Lower leg skin (tissue), 4 donors: ENCODE measurements around the gene PKD2L1. TPM values are rescaled to one million over a fixed set of nuclear protein-coding genes. Genes with fewer than 3 reads are reported as not detected.

Experiments used
- DNase-seq, 2 donors: peaks; one replicate each; pipeline ENCODE4 v3.0.0-alpha.2; 2019; ENCODE audit warnings: low spot score in 2 of 2
- H3K4me3 ChIP-seq: fragments of 200-600 bp; sonication (generic); 2 replicates; pipeline ENCODE4 v1.5.1; 2017; ENCODE audit warnings: mild to moderate bottlenecking, low read depth; ENCODE audit not compliant: poor library complexity, severe bottlenecking
- POLR2A ChIP-seq, 2 donors: fragments of 450-650 bp; IDR thresholded peaks; one replicate each; pipeline ENCODE4 v1.6.1; 2016 to 2017; ENCODE audit warnings: antibody characterized with exemption in 2 of 2, mild to moderate bottlenecking in 1 of 2, moderate library complexity in 1 of 2
- WGBS, 2 donors: methylation state at CpG; one replicate each; pipeline ENCODE4 v1.1.5; 2018; 5-methylcytosine and 5-hydroxymethylcytosine counted together
- intact Hi-C: fragments of 100-400 bp; cut with DNase I; formaldehyde crosslinking; loops from one replicate; pipeline ENCODE4 v1.15.0; 2023; ENCODE audit warnings: low total_unique reads
- total RNA-seq, 4 donors: library from RNA; depleted of rRNA; stranded (reverse); fragments of >200 nt; gene quantifications; one replicate each; pipeline ENCODE4 v1.1.0, GENCODE V29; 2016
- TF ChIP-seq, protein P1 (sequence below), 3 donors: fragments of 450-650 bp; IDR thresholded peaks; one replicate each; pipeline ENCODE4 v1.5.1; 2016; ENCODE audit warnings: antibody characterized with exemption in 3 of 3, mild to moderate bottlenecking in 3 of 3, moderate library complexity in 2 of 3

Gene PKD2L1
- total RNA-seq, 4 donors from 2014 or later: not detected

DNA sequence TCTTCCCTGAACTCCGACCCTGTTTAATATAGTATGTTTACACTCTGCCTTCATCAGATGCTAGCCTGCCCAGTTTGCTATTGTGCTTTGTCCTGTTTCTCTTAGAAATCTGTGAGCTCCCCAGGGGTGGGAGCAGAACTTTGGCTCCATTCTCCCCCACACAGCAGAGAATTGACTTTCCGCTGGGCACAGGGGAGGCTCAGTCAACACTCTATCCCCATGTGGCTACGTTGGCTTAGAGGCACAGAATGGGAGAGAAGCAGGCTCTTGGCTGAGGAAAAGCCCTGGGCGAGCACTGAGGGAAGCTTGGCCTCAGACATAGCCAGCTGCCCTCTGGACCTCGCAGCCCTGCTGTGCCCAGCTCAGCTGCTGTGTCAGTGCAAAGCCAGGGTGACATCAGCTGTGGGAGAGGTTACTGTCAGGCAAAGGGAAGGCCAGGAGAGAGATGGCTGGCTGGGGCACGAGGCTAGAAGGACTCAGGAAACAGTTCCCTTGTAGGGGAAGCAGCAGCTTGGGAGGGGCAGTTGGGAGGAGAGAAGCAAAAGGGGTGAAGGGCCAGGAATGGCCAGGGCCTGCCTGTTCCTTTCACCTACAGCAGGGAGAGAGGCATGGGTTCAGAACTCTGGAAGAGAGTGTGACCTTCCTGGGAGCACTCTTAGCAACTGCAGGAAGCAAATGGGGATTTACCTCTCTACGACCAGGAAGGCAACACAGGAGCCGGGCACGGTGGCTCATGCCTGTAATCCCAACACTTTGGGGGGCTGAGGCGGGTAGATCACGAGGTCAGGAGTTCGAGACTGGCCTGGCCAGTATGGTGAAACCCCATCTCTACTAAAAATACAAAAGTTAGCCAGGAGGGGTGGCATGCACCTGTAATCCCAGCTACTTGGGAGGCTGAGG is 11.2 kb upstream of the PKD2L1 start:
- intact Hi-C loops: no loop called here
- DNase-seq: no peak
- TF ChIP-seq, protein P1, sequence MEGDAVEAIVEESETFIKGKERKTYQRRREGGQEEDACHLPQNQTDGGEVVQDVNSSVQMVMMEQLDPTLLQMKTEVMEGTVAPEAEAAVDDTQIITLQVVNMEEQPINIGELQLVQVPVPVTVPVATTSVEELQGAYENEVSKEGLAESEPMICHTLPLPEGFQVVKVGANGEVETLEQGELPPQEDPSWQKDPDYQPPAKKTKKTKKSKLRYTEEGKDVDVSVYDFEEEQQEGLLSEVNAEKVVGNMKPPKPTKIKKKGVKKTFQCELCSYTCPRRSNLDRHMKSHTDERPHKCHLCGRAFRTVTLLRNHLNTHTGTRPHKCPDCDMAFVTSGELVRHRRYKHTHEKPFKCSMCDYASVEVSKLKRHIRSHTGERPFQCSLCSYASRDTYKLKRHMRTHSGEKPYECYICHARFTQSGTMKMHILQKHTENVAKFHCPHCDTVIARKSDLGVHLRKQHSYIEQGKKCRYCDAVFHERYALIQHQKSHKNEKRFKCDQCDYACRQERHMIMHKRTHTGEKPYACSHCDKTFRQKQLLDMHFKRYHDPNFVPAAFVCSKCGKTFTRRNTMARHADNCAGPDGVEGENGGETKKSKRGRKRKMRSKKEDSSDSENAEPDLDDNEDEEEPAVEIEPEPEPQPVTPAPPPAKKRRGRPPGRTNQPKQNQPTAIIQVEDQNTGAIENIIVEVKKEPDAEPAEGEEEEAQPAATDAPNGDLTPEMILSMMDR (IDR thresholded peaks at IDR 0.05): no peak
- no peak for TF ChIP-seq POLR2A (IDR thresholded peaks at IDR 0.05)
- 70 to 73% methylated on average over 12 of the region's 12 CpGs for WGBS, 2 donors
- H3K4me3 ChIP-seq: no peak overlapping the region

DNA sequence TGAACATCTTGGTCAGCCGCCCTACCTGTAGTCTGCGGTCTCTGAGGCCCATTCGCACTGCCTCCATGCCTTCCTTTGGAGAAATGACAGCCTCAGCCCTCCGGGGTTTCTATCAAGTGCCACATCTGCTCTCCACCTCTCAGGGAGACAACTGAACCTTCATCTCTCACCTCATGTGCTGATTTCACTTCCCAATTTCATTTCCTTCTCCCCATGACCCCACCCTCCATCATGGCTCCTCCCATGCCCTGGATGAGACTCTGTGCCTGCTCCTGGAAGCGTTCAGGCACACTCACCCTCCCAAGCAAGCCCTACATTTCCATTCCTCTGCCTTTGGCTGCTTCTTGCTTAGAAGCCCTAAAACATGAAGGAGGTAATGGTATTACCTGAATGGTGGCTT is 9.2 kb upstream of the PKD2L1 start:
- WGBS, 2 donors: 59 to 60% methylated on average over 5 of the region's 5 CpGs
- TF ChIP-seq, protein P1 (IDR thresholded peaks at IDR 0.05): no peak
- no peak for TF ChIP-seq POLR2A (IDR thresholded peaks at IDR 0.05)
- DNase-seq: no peak
- intact Hi-C loops: no loop called here
- H3K4me3 ChIP-seq: no peak overlapping the region

DNA sequence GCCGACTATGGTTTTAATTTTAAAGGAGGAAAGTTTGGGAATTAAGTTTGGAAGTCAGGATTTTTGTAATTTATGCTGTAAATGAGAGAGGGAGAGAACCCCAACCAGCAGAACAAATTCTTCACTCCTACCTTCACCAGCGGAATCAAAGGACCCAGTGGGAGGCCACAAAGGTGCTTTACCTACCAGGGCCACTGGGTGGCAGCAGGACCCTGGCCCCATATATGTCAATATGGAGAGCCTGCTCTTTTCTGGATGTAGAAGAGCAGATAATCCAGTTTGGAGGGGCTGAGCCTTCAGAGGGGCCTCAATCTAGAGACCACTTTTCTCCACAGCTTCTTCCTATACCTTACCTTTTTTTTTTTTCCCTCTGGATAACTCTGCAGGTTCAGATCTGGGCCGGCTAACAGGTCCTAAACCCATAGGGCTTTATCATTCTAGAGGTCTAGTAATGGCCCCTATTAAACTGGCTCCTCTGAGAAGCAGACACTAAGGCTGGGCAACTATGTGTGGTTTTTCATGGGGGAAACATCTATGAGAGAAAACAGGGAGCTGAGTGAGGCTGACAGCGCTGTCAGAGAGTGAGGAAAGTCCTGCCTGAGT is 8.5 kb upstream of the PKD2L1 start:
- 54 to 57% methylated on average over 4 of the region's 4 CpGs for WGBS, 2 donors
- peak; percentile 60 to 95 for DNase-seq
- intact Hi-C loops: loop anchor here (1.0 kb wide), 1 partner anchor 95 kb away; no protein-coding TSS in a partner anchor
- no peak overlapping the region for H3K4me3 ChIP-seq
- TF ChIP-seq, protein P1 (IDR thresholded peaks at IDR 0.05): peak in 2 of 3 donors; percentile 25 to 44
- no peak for TF ChIP-seq POLR2A (IDR thresholded peaks at IDR 0.05)

DNA sequence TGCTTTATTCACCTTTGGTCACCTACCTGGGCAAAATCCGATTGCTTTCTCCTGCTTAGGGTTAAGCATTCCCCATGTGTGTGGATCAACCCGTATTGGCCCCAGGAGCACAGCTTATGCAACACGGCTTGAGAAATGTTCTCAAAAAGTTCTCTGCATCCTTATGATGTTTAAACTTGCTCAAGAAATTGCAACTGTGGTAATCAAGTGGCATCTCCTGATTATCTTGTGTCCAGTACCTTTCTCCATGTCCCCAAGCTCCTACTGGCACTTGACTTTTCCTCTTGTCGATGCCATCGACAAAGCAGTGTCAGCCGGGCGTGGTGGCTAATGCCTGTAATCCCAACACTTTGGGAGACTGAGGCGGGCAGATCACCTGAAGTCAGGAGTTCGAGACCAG is 4.7 kb upstream of the PKD2L1 start:
- no peak overlapping the region for H3K4me3 ChIP-seq
- intact Hi-C loops: loop anchor here (5.0 kb wide), 1 partner anchor 113 kb away; no protein-coding TSS in a partner anchor
- TF ChIP-seq, protein P1 (IDR thresholded peaks at IDR 0.05): no peak
- no peak for TF ChIP-seq POLR2A (IDR thresholded peaks at IDR 0.05)
- WGBS, 2 donors: 81 to 82% methylated on average over 9 of the region's 9 CpGs
- DNase-seq: no peak

DNA sequence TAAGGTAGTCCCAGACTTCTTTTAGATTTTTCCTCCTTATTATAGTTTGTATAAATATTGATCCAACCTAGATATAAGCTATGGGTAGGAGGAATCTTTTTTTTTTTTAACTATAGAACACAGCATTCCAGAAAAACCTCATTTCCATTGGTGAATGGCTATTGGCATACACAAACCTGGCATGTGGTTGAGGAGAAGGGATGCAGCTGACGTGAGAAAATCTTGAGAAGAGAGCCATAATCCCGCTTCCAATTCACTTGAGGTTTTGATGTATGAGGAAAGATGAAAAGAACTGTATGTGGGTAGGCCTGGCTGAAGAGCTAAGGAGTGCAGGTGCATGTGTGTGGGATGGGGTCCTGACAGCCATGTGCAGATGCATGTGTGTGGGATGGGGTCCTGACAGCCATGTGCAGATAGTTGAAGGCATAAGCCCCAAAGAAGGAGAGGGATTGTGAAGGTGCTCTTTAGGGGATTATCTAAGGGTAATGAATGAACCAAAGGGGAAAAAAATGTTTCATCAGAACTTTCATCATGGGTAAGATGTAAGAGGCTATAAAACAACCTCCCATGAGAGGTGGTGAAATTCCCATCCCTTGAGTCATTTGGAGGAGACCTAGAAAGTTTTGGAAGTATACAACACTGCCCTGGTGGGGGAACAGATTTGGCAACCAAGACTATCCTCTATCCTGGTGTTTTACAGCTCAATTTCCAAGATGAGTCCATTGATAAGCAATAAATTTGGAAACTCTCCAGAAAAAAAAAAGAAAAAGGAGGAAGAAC is 3.8 kb upstream of the PKD2L1 start:
- 77 to 80% methylated on average over 2 of the region's 2 CpGs for WGBS, 2 donors
- no peak for TF ChIP-seq POLR2A (IDR thresholded peaks at IDR 0.05)
- TF ChIP-seq, protein P1 (IDR thresholded peaks at IDR 0.05): no peak
- DNase-seq: no peak
- intact Hi-C loops: loop anchor here (5.0 kb wide), 1 partner anchor 113 kb away; no protein-coding TSS in a partner anchor
- no peak overlapping the region for H3K4me3 ChIP-seq
